ENCODE results near the gene YIF1A.

DNA sequence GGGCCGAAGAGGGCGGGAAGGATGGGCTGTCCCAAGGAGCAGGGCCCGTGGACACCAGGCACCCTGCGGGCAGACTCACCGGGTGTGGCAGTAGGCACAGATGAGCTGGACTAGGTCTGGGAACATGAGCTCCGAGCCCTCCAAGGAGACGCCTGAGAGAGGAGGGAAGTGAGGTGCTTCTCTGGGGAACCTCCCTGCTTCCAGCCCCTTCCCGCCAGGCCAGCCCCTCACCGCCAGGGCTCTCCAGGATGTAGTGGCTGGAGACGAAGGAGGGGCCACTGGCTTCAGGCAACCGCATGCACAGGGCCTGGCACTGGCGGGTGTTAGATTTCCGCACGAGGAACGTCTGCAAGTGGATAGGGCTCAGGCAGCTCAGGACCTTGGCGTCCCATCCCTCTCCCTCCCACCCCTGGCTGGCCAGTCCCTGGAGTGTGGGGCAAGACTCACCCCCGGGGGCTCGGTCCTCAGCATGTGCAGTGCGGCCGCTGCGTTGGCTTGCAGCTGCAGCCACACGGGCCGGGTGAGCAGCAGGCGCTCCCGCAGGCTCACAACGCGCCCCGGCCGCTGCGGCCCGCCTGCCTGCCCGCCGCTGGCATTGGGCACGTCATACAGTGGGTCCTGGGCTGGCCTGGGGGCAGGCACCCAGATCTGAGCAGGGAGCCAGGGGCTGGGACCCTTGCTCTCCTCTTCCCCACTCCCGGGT lies 46.7 kb upstream of the YIF1A start:
- TF ChIP-seq, protein P1, sequence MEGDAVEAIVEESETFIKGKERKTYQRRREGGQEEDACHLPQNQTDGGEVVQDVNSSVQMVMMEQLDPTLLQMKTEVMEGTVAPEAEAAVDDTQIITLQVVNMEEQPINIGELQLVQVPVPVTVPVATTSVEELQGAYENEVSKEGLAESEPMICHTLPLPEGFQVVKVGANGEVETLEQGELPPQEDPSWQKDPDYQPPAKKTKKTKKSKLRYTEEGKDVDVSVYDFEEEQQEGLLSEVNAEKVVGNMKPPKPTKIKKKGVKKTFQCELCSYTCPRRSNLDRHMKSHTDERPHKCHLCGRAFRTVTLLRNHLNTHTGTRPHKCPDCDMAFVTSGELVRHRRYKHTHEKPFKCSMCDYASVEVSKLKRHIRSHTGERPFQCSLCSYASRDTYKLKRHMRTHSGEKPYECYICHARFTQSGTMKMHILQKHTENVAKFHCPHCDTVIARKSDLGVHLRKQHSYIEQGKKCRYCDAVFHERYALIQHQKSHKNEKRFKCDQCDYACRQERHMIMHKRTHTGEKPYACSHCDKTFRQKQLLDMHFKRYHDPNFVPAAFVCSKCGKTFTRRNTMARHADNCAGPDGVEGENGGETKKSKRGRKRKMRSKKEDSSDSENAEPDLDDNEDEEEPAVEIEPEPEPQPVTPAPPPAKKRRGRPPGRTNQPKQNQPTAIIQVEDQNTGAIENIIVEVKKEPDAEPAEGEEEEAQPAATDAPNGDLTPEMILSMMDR (IDR thresholded peaks at IDR 0.05): no peak
- TF ChIP-seq POLR2A (IDR thresholded peaks at IDR 0.05) (no peak), POLR2AphosphoS5 (IDR thresholded peaks at IDR 0.05) (no peak)
